T-helper 2 cell treated with Interferon-gamma antibody and Interleukin-4, amounts not matched to agents 100 ng/mL and 5 ng/mL, for 36 hours (primary cell): Measurements from ENCODE around the gene ATAD3B. TPM values are rescaled to one million over a fixed set of nuclear protein-coding genes. Genes with fewer than 3 reads are reported as not detected.
"Not testable (repeated sequence)": the region's sequence is repeated elsewhere in the genome, so short reads cannot be mapped to it uniquely, and the experiment has no call there.

Experiments used
- intact Hi-C: fragments of 100-400 bp; cut with micrococcal nuclease; formaldehyde crosslinking; loops from one replicate; pipeline ENCODE4 v1.15.1; 2023
- total RNA-seq: library from RNA; stranded (reverse); gene quantifications from 2 replicates; pipeline ENCODE4 v1.2.3, GENCODE V29; 2022

ATAD3B gene, protein sequence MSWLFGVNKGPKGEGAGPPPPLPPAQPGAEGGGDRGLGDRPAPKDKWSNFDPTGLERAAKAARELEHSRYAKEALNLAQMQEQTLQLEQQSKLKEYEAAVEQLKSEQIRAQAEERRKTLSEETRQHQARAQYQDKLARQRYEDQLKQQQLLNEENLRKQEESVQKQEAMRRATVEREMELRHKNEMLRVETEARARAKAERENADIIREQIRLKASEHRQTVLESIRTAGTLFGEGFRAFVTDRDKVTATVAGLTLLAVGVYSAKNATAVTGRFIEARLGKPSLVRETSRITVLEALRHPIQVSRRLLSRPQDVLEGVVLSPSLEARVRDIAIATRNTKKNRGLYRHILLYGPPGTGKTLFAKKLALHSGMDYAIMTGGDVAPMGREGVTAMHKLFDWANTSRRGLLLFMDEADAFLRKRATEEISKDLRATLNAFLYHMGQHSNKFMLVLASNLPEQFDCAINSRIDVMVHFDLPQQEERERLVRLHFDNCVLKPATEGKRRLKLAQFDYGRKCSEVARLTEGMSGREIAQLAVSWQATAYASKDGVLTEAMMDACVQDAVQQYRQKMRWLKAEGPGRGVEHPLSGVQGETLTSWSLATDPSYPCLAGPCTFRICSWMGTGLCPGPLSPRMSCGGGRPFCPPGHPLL
- 49.2 and 51.4 TPM in 2 replicates for total RNA-seq

DNA sequence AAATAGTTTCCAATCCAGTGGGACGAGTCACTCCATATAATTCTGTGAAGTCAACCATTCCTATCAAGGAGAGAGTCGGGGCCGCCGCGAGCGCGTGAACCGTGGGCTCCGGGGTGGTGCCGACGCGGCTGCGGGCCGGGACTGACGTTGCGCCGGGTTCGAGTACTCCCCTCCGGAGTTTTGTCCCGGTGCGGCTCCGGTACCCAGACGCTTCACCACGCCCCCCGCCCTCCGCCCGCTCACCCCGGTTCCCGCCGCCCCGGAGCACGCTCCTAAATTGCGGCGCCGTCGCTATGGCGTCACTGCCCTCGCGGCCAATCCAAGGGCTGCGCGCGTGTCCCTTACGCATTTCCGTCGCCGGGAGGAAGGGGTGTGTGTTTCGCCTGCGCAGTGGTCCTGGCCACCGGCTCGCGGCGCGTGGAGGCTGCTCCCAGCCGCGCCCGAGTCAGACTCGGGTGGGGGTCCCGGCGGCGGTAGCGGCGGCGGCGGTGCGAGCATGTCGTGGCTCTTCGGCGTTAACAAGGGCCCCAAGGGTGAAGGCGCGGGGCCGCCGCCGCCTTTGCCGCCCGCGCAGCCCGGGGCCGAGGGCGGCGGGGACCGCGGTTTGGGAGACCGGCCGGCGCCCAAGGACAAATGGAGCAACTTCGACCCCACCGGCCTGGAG lies at the start of gene ATAD3B:
ATAD3B (plus strand) TSS at position 377 of the 664 bp plus-strand sequence; CDS start at position 497, 120 bp downstream.
- intact Hi-C loops: loop anchor here (1.0 kb wide), 2 partner anchors 96 to 144 kb away; partner anchors contain the start of genes AURKAIP1 and MIB2

DNA sequence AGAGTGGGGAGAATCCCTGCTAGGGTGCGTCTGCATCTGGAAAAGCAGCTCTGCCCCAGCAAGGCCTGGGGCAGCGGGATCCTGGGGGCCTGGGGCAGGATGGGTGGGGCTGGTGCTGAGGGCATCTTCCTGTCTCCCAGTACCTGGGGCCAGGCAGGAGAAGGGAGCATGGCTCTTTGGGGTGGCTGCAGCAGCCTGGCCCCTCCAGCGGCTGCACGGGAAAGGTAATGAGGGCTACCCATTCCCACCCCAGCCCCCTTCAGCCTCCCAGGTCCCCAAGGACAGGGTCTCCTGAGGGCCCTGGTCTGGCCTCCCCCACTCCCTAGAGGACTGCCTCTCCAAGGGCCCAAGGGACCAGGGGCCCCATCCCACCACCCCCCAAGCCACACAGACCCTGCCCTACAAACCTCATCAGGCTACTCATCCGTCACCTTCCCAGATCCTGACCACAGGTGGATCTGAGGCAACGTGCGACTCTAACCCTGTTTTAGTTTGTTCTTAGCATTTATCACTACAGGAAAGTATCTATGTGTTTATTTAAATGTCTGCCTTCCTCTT lies 49.6 kb upstream of the ATAD3B start:
- intact Hi-C loops: no loop called here

DNA sequence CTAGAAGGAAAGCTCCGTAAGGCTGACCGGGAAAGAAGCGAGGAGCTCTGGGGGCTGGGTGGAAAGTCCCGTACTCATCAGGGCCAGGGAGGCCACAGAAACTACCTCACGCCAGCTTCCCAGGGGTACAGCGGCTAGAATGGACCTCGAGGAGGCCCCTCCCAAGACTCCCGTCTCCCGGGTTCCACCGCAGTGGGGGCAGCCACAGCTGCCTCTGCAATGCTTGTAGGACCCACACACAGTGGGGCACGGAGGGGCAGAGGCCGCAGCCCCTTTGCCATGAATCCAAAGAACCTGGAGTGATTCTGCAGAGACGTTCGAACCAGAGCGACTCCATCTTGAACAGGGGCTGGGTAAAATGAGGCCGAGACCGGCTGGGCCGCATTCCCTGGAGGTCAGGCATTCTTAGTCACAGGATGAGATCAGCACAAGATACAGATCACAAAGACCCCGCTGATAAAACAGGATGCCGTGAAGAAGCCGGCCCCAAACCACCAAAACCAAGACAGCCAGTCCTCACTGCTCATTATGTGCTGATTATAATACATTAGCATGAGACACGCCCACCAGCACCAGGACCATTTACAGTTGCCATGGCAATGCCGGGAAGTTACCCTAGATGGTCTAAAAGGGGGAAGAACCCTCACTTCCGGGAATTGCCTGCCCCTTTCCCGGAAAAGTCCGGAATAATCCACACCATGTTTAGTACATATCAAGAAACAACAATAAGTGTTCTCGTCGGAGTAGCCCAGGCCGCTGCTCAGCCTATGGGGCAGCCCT lies 48.9 kb upstream of the ATAD3B start:
- intact Hi-C loops: no loop called here

DNA sequence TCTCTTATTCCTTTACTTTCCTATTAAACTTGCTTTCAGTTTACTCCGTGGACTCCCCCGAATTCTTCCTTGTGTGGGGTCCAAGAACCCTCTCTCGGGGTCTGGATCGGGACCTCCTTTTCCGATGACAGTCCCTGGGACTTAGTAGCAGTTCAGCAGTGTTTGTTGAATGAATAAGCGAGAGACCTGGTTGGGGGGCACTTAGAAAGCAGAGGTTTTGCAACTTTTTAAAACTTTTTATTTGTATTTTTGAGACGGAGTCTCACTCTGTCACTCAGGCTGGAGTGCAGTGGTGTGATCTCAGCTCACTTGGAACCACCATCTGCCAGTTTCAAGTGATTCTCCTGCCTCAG lies 48.3 kb upstream of the ATAD3B start:
- intact Hi-C loops: no loop called here

DNA sequence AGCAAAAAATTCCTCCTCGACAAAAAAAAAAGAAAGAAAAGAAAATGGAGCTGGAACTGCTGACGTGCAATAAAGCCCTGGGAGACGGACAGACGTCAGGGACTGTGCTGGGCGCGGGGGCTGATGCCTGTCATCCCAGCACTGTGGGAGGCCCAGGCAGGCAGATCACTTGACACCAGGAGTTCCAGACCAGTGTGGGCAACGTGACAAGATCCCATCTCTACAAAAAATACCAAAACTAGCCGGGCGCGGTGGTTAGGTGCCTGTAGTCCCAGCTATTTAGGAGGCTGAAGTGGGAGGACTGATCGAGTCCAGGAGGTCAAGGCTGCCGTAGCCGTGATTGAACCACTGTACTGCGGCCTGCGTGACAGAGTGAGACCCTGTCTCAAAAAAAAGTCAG lies 46.9 kb upstream of the ATAD3B start:
- intact Hi-C loops: no loop called here

DNA sequence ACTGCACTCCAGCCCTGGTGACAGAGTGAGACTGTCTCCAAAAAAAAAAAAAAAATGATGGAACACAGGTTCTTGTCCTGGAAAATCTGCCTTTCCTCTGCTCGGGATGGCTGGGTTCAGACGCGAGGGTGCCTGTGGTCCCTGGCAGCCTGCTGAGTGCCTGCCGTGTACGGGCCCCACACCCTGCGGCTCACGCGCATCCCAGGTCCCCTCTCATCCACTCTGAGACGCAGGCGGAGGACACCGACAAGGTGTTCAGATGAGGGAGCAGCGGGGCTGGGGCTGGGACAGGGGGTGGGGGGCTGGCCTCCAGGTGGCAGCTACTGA lies 46.2 kb upstream of the ATAD3B start:
- intact Hi-C loops: no loop called here

DNA sequence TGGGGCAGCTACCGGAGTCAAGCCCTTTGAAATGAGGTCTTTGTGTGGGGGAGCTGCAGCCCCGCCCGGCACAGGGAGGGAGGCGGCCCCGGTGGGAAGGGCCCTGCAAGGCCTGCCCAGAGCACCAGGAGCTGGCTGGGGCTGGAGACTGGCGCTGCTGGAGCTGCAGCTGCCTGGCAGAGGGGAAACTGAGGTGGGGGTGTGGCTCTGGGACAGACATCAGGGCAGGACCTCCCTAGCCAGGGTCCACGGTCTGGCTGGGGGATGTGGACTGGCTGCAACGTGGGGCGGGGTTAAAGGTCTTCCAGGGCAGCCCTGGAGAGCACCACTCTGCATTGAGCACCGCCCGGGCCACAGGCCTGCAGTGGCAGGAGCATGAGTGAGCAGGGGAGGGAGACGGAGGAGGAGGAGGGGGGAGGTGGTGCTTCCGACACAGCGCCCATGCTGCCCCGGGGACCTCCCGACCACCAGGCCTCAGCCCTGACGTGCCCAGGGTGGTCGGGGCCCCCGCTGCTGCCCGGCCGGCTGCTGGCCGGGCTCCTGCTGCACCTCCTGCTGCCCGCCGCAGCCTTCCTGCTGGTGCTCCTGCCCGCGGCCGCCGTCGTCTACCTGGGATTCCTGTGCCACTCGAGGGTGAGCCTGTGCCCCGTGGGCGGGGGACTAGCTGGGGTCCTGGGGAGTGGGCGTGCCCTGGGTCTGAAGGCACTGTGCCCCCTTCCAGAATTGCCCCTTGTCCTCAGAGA lies 45.6 kb upstream of the ATAD3B start:
- intact Hi-C loops: no loop called here

DNA sequence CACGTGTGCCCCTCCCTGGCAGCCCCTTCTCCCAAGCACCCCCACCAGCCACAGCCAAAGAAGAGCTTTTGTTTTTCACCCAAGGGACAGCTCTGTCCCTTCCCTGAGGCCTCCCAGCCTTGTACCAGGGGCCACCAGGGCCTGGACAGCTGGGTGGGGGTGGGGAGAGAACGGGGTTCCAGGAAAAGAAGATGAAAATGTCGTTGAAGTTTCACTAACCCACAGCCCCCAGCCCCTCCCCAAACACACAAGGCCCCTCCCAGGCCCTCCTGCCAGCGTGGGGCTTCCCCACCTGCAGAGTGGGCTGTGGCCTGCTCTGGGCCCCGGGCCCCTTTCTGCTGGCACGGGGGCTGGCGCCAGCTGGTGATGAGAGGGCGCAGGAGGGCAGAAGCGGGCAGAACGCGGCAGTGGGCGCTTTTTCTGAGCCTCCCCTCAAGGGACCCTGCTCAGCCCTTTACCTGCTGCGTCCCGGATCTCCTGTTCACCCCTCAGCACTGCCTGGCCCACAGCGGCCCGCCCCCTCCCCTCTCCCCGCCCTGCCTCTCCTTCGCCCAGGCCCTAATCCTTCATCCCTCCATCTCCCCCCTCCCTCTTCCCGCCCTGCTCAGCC lies 45.0 kb upstream of the ATAD3B start:
- intact Hi-C loops: no loop called here

DNA sequence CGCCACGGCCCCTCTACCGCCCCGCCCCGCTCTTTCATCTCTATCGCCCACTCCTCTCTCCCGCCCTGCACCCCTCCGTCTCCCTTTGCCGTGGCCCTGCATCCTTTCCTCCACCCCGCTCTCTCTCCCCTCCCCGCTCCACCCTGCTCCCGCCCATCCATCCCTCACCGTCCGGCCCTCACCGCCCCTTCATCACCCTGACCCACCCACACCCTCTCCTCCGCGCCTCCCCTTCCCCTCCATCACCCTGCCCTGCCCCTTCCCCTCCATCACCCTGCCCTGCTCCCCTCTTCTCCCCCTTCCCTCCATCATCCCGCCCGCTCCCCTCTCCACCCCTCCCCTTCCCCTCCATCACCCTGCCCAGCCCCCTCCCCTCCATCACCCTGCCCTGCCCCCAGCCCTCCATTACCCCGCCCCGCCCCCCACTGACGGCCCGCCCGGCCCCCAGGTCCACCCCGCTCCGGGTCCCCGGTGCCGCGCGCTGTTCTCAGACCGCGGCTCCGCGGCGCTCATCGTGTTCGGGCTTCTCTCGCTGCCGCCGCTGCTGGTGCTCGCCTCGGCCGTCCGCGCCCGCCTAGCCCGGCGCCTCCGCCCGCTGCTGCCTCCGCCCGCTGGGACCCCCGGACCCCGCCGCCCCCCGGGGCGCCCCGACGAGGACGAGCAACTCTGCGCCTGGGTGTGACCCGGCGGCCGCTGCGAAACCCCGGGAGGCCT lies 44.3 kb upstream of the ATAD3B start:
- intact Hi-C loops: no loop called here

DNA sequence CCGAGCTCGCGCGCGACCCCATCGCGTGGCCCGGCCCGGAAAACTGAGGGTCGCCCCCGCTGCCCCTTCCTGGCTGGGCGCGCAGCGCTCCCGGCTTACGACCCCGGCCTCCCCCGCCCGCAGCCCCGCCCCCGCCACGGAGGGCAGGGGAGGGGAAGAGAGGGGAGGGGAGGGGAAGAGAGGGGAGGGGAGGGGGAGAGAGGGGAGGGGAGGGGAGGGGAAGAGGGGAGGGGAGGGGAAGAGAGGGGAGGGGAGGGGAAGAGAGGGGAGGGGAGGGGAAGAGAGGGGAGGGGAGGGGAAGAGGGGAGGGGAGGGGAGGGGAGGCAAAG lies 43.8 kb upstream of the ATAD3B start:
- intact Hi-C loops: no loop called here

DNA sequence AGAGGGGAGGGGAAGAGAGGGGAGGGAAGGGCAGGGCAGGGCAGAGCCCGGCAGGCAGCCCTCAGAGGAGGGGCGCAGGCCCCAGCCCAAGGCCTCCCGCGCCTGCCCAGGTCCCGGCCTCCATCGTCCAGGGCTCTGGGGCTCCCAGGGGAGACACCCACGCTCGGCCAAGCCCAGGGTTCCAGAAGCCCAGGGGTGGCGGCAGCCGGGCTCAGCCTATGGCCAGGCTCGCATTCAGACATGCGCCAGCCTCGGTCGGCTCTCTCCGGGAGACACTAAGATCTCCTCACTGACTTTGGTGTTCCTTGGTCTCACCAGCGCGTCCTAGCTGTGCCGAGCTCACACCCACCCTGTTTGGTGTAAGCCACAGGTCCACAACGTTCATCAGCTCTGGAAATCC lies 43.4 kb upstream of the ATAD3B start:
- intact Hi-C loops: no loop called here

DNA sequence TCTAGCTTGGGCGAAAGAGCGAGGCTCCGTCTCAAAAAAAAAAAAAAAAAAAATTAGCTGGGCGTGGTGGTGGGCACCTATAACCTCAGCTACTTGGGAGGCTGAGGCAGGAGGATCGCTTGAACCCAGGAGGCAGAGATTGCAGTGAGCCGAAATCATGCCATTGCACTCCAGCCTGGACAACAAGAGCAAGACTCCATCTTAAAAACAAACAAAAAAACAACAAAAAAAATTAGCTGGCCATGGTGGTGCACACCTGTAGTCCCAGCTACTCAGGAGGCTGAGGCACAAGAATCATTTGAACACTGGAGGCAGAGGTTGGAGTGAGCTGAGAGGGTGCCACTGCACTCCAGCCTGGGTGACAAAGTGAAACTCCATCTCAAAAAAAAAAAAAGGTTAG lies 42.6 kb upstream of the ATAD3B start:
- intact Hi-C loops: not testable (repeated sequence)

DNA sequence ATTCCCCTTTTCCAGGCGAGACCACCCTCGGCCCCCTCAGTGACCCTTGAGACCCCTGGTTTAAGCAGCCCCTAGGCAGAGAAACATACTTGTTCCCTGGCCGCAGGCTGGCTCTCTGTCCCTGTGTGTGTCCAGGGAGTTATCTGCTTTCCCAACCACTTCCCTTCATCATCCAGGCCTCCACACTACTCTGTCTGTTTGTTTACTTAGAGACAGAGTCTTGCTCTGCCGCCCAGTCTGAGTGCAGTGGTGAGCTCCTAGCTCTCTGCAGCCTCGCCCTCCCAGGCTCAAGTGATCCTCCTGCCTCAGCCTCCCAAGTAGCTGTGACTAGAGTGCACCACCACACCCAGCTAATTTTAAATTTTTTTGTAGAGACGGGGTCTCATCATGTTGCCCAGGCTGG lies 41.9 kb upstream of the ATAD3B start:
- intact Hi-C loops: no loop called here

DNA sequence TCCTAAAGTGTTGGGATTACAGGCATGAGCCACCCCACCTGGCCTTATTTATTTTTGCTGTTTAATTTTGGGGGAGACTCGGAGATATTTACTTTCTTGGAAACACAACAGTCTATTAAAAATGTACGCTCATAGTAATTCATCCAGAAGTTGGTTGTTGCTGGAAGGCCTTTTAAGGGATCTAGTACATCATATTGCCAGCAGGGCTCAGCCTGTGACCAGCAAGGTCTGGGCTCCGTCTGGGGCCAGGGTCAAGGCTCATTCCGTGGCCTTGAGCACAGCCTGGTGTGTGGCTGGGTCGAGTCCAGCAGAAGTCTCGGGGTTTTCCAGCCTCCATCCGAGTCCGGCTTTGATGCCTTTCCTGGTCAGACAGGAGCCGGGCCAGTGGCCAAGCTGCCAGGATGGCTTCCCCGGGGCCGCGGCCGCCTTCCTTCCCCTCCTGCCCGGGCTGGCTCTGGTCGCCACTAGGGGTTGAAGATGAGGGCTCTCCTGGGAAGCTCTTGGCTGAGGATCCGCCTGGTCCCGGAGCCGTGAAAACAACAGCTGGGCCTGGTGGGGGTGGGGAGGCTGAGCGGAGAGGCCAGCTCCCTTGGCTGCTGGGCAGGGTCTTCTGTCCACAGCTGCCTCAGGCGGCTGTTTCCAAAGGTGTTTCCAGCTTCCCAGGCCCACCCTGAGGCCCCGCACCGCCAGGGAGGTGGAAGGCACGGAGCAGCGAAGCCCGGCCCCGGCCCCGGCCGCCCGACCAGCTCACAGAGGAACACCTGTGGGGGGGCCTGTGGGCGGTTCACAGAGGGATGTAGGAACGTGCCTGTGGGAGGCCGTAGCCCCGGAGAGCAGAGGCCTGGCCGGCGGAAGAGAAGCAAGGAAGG lies 41.2 kb upstream of the ATAD3B start:
- intact Hi-C loops: no loop called here

DNA sequence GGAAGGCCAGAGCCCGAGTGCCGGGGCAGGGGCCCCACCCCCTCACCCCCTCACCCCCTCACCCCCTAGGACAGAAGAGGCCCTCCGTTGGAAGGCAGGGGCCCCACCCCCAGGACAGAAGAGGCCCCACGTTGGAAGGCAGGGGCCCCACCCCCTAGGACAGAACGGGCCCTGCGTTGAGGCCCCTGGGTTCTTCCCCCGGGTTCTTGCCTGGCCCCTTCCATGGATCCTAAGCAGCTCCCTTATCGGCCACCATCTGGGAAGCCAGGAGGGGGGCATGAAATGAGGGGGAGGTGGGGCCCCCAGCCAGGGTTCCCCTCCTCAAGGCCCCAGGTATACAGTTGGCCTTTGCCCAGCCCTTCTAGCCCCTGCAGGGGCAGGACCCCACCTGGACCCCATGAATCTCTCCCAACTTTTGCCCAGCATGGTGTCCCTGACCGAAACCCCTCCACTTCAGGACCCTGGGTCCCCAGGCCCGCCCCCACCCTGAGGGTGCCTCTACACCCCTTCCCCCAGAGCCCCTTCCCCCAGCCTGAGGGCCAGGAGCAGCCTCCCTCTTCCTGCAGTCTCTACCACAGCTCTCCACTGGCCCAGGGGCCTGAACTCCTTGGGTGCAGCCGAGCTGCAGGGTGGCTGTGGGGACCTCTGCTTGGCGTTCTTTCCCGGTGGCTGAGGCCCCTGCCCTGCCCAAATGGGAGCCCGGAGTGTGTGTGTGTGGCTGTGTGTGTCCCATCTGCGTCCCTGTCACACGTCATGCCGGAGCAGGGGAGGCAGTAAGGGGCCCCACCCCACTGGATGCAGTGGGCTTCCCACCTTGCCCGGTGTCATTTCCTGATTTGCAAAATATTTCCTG lies 40.3 kb upstream of the ATAD3B start:
- intact Hi-C loops: no loop called here

DNA sequence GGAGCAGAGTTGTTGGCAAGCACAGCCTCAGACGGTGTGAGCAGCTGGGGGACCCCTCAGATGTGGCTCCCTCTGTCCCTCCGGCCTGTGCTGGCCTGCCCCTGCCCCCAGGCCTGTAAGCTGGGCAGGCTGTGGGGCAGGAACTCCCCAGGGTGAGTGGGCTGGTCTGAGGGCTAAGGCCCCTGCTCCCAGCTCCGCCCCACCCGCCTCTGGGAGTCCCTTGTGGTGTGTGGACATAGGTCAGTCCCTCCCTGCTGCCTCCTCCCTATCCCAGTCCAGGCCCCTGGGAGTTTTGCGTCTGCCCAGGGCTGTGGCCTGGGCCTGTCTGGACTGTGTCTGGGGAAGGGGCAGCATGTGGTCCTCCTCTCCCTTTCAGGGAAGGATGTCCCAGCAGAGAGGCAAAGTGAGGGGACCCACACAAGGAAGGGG lies 39.7 kb upstream of the ATAD3B start:
- intact Hi-C loops: no loop called here

DNA sequence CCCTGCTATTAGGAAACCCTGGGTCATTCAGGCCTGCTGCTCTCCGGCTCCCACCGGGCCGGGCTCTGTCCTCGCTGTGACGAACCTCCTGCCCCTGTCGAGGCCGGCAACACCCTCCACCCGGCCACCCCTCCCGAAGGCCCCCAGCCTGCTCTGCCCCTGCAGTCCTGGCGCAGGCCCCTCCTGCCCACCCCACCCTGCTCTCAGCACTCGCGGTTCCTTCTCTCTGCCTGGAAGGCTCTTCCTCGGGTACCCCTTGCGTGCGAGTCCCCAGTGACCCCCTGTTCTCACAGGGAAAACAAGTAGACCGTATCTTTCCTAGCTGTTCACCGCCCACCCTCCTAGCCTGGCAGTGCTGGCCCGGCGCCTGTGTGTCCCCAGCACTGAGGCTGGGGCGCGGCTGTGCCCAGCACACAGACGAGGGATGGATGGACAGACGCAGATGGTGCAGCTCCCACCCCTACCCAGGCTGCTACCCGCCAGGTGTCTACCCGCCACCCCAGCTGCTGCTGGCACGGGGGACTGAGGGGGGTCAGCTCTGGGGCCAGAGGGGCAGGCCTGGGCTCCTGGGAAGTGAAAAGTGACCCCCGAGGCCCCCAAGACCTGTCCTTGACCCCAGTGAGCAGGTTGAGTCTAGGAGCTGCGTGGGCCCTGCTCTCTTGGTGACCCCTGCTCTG lies 39.2 kb upstream of the ATAD3B start:
- intact Hi-C loops: no loop called here
